Type B pancreatic cell (in vitro differentiated cells): ENCODE data around the gene ALDH1B1. TPM values are rescaled to one million over a fixed set of nuclear protein-coding genes. Genes with fewer than 3 reads are reported as not detected.

Experiments
- DNase-seq: peaks from one replicate; pipeline ENCODE4 v3.0.0; 2021; ENCODE audit warnings: mixed read lengths; ENCODE audit not compliant: unreplicated experiment; ENCODE audit errors: extremely low spot score
- H3K27ac Mint-ChIP-seq: 2 replicates; pipeline ENCODE4 v1.8.0; 2021; ENCODE audit warnings: mild to moderate bottlenecking, mixed read lengths
- H3K27me3 Mint-ChIP-seq: 2 replicates; pipeline ENCODE4 v1.8.0; 2021; ENCODE audit warnings: mixed read lengths
- H3K36me3 Mint-ChIP-seq: 2 replicates; pipeline ENCODE4 v1.8.0; 2021; ENCODE audit warnings: mixed read lengths
- H3K4me1 Mint-ChIP-seq: one replicate; pipeline ENCODE4 v1.8.0; 2021; ENCODE audit warnings: mixed read lengths; ENCODE audit not compliant: unreplicated experiment
- H3K4me3 Mint-ChIP-seq: 2 replicates; pipeline ENCODE4 v1.8.0; 2021; ENCODE audit warnings: mild to moderate bottlenecking, mixed read lengths
- H3K9me3 Mint-ChIP-seq: 2 replicates; pipeline ENCODE4 v1.8.0; 2021; ENCODE audit warnings: mixed read lengths
- long read RNA-seq: library from polyadenylated mRNA; unstranded; transcript quantifications from one replicate; pipeline ENCODE4 v2.0.0, GENCODE V29; 2020
- total RNA-seq: library from RNA; stranded (reverse); gene quantifications from 2 replicates; pipeline ENCODE4 v1.2.1, GENCODE V29; 2021; ENCODE audit warnings: low replicate concordance
- TF ChIP-seq, protein P1 (sequence below): fragments of 200-600 bp; sonication (generic); conservative IDR thresholded peaks from 2 replicates; pipeline ENCODE4 v1.5.0; 2021; ENCODE audit warnings: antibody characterized with exemption, mild to moderate bottlenecking

The ALDH1B1 gene
- total RNA-seq: 13.3 and 29.1 TPM in 2 replicates
- long read RNA-seq, transcript ALDH1B1-201 (2 exons, 3,066 nt): major isoform, 32 of 39 reads
- long read RNA-seq, partial matches to known transcripts: 5 of 39 reads
- long read RNA-seq, other reads (novel, unspliced or antisense): 1 of 39 reads

DNA sequence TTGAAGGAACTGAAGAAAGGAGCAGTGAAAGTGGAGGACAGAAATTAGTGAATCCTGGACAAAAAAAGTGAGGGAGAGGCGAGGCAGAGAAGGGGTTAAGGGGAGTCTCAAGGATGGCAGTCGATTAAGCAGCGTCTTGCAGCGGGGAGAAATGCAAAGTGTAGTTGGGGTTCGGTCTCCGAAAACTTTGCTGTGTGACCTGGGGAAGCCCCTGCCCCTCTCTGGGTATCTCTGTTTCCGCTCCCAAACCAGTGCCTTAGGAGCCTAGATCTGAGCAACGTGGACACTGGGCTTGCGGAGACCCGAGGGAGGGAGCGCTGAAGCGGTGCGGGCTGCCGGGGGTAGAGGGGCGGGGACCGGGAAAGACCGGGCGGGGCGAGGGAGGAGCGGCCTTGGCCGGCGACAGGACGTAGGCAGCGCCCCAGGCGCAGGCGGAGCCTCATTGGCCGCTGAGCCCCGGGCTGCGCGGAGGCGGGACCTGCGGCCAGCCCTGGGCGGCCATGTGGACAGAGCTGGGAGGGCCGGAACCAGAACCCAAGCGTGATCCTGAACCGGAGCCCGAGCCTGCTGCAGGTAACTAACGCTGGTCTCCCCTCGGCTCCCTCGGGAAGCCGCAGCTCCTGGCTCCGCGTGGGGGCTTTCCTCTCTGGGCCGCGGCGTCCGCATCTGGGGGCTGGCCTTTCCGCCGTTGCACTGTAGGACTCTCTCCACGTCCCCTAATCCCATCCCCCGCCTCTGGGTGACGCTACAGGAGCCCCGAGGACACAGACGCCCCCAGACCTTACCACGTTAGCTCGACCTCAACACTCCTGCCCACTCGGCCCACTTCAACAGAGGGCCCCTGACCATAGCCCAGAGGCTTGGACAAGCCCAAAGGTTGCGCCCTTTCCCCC, at the start of gene ALDH1B1:
ALDH1B1 (plus strand) TSS at position 468 of the 893 bp plus-strand sequence. CDS start 3,047 bp downstream, outside the sequence.
- H3K36me3 Mint-ChIP-seq: peaks cover 6% of the 10 kb centered on the region
- peaks cover 14% of the 10 kb centered on the region for H3K4me1 Mint-ChIP-seq
- H3K4me3 Mint-ChIP-seq: peak within 1 kb of the TSS; percentile 89
- H3K27me3 Mint-ChIP-seq: peaks cover 4% of the 10 kb centered on the region
- TF ChIP-seq, protein P1, sequence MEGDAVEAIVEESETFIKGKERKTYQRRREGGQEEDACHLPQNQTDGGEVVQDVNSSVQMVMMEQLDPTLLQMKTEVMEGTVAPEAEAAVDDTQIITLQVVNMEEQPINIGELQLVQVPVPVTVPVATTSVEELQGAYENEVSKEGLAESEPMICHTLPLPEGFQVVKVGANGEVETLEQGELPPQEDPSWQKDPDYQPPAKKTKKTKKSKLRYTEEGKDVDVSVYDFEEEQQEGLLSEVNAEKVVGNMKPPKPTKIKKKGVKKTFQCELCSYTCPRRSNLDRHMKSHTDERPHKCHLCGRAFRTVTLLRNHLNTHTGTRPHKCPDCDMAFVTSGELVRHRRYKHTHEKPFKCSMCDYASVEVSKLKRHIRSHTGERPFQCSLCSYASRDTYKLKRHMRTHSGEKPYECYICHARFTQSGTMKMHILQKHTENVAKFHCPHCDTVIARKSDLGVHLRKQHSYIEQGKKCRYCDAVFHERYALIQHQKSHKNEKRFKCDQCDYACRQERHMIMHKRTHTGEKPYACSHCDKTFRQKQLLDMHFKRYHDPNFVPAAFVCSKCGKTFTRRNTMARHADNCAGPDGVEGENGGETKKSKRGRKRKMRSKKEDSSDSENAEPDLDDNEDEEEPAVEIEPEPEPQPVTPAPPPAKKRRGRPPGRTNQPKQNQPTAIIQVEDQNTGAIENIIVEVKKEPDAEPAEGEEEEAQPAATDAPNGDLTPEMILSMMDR: peak; percentile 39
- DNase-seq: peak; percentile 88
- peak within 1 kb of the TSS; percentile 70 for H3K27ac Mint-ChIP-seq
- H3K9me3 Mint-ChIP-seq: no peaks in the 10 kb centered on the region

GRCh38 chr9:38343037-38343436, 49.5 kb upstream of the ALDH1B1 start:
- DNase-seq: no peak
- TF ChIP-seq, protein P1: no peak
- H3K27ac Mint-ChIP-seq: no peak overlapping the region

GRCh38 chr9:38343552-38343951, 49.0 kb upstream of the ALDH1B1 start:
- H3K36me3 Mint-ChIP-seq: no peaks in the 10 kb centered on the region
- no peak overlapping the region for H3K4me3 Mint-ChIP-seq
- peaks cover 24% of the 10 kb centered on the region for H3K27me3 Mint-ChIP-seq
- peaks cover 4% of the 10 kb centered on the region for H3K9me3 Mint-ChIP-seq
- DNase-seq: no peak
- TF ChIP-seq, protein P1: no peak
- no peak overlapping the region for H3K27ac Mint-ChIP-seq
- peaks cover 17% of the 10 kb centered on the region for H3K4me1 Mint-ChIP-seq

More at GRCh38 chr9:38343037-38343436, 49.5 kb upstream of the ALDH1B1 start:
- H3K4me1 Mint-ChIP-seq: peaks cover 19% of the 10 kb centered on the region
- H3K9me3 Mint-ChIP-seq: peaks cover 4% of the 10 kb centered on the region
- H3K36me3 Mint-ChIP-seq: no peaks in the 10 kb centered on the region
- no peak overlapping the region for H3K4me3 Mint-ChIP-seq
- H3K27me3 Mint-ChIP-seq: peaks cover 21% of the 10 kb centered on the region

DNA sequence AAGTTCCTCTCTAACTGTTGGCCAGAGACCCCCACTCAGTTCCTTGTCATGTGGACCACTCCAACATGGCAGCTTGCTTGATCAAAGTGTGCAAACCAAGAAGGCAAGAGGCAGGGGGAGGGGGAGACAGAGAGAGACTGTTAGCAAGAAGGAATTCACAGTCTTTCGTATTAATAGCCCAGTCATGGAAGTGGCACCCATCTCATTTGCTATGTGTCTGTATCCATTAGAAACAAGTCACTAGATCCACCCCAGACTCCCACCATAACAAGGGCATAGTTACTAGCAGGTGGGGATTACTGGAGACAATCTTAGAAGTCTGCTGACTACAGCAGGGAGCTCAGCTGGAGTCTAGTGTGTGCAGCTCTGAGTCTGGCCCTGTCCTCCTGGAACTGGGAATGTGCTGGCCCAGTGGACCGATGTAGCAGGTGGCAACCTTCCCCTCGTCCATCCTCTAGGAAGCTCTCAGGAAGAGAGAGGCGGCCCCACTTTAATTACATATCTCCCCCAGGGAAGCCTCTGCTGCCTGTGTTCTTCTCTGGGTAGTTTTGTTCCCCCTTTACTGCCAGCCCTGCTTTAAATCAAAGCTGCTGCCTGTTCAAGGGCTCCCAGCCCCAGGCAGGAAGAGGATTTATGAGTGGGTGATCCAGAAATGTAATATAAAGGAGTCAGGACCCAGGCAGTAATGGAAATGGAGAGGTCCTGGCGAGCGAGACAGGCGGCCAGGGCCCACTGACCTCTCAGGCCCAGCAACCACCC, 47.8 kb upstream of the ALDH1B1 start:
- Mint-ChIP-seq H3K4me1 (peaks cover 15% of the 10 kb centered on the region), H3K27me3 (peaks cover 34% of the 10 kb centered on the region), H3K27ac (no peak overlapping the region), H3K36me3 (no peaks in the 10 kb centered on the region), H3K9me3 (peaks cover 4% of the 10 kb centered on the region), H3K4me3 (no peak overlapping the region)
- DNase-seq: no peak
- TF ChIP-seq, protein P1: no peak

DNA sequence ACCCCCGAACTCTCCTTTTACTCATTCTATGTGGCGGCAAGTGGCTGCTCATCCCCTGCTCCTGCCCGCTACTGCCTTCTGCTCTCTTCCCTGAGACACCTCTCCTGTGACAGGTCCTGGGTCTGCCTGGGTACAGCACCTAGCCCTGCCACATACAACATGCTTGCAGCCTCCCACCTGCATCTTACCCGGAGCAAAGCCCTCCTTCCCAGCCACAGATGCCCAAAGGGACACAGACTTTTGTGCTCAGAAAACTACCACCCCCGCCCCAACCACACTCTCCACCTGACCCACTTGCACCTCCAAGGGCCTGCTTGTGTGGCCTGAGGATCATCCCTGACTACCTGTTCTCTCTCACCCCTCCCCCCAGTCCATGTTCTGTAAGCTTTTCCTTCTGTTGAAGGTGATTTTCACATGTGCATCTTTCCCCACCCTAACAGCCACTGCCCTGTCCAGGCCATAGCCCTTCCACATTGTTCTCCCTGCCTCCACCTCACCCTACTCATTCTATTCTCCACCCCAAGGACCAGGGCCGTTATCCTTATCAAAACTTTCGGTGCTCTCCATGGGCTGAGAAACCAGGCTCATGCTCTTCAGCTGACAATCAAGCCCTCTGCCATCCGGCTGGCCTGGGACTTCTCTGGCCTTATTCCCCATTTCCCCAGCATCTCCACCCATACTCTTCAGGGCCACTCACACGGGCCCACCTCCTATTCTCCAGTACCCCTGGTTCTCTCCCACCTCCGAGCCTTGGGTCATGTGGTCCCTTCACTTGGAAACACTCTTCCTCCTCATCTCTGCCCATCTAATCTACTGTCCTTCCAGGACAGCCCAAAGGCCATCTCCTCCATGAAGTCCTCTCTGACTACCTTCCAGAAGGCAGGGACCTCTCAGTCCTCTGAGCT, 46.4 kb upstream of the ALDH1B1 start:
- peak; percentile 36 for DNase-seq
- Mint-ChIP-seq H3K4me1 (peaks cover 15% of the 10 kb centered on the region), H3K36me3 (no peaks in the 10 kb centered on the region), H3K27me3 (peaks cover 34% of the 10 kb centered on the region), H3K9me3 (peaks cover 4% of the 10 kb centered on the region), H3K4me3 (no peak overlapping the region), H3K27ac (no peak overlapping the region)
- TF ChIP-seq, protein P1: no peak
